Measurements from ENCODE around the gene HUWE1.

The HUWE1 gene

DNA sequence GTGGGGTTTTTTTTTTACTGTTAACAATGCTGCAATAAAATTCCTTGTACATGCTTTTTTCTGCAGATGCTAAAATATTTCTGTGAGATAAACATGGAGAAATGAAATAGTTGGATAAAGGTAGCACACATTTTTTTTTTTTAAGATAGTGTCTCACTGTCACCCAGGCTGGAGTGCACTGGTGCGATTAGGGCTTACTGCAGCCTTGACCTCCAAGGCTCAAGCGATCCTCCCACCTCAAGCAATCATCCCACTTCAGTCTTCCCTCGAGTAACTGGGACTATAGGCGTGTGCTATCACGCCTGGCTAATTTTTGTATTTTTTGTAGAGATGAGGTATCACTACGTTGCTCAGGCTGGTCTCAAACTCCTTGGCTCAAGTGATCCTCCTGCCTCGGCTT lies 1.8 kb upstream of the HUWE1 start:
- no peak for DNase-seq
- ATAC-seq: no peak

- no peak for ATAC-seq
- no peak for DNase-seq
These were observed 808 bp downstream of the HUWE1 start for GRCh38 chrX:53685711-53686110.

- DNase-seq (no peak), ATAC-seq (no peak)
These were observed 1.9 kb downstream of the HUWE1 start for GRCh38 chrX:53684415-53685192.

- DNase-seq: peak; percentile 86
- peak; percentile 83 for ATAC-seq
These were observed 2.7 kb downstream of the HUWE1 start for GRCh38 chrX:53683556-53684414.

GRCh38 chrX:53682885-53683555 lies 3.5 kb downstream of the HUWE1 start:
- peak; percentile 29 for DNase-seq
- ATAC-seq: no peak

GRCh38 chrX:53681661-53682060 lies 4.9 kb downstream of the HUWE1 start:
- DNase-seq: peak; percentile 10
- no peak for ATAC-seq

DNA sequence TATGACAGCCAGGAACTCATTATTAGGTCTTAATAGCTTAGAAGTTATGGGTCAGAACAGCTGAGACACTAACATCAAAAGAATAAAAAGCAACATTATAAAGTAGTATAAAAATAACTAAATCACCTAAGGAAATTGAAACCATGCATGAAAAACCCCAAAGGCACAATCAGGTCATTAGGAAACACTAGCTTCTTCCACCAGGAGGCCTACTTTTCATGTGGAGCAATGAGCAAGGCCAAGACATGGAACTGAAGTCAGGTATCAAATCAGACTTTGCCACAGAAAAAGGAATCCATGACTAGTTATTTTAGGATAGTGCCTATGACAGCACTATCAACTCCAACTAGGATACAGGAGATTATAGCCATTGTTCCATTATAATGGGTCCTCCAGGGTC lies 7.9 kb downstream of the HUWE1 start:
- ATAC-seq: no peak
- no peak for DNase-seq

DNA sequence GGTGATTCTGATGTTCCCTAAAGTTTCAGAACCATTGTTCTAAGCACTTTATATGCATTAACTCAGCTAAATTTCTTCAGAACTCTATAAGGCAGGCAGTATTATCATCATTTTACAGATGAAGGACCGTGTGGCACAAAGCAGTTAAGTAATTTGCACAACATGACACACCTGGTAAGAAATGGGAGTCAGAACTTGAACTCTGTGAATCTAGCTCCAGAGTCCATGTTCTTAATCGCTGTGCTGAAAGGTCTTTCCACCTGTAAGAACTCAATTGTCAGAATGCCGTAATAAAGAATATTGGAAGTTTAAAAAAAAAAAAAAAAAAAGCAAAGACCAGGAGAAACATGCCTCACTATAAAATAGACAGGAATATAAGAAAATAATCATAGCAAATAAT lies 9.2 kb downstream of the HUWE1 start:
- no peak for ATAC-seq
- no peak for DNase-seq

DNA sequence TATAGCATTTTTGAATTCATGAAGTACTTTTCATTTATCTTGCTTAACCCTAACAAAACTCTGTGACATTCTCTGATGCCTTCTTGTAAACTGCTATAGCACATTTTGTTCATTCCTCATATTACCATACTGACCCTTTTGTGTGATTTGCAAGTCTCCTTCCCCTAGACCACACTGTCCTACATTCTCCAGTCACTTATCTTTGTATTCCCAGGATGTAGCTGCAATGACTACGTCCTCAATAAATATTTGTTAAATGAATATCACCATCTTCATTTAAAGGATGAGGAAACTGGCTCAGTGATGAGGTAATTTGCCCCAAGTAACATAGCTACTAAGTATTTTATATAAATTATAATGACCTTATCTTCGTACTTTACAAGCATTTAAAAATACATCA lies 11.9 kb downstream of the HUWE1 start:
- ATAC-seq (no peak), DNase-seq (no peak)

DNA sequence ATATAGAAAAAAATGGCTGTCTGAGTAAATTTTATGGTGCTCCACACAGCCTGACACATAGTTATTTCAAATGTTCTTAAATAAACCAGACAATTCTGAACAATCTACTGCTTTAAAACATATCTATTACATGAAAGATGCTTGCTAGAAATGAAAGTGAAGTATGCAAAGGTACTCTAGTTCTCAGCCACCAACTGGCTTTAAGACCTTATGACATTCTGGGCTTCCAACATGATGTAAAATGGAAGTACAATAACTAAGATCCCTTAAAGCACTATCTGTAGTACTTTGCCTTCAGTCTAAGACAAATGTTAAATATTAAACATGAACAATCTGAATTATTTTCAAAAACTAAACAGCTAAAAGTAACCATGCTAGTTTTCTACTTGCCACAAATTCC lies 17.3 kb downstream of the HUWE1 start:
- no peak for ATAC-seq
- DNase-seq: no peak

- no peak for ATAC-seq
- DNase-seq: no peak
These were observed 20.3 kb downstream of the HUWE1 start for GRCh38 chrX:53666171-53666570.

- ATAC-seq: no peak
- DNase-seq: no peak
These were observed 26.5 kb downstream of the HUWE1 start for GRCh38 chrX:53660004-53660403.

DNA sequence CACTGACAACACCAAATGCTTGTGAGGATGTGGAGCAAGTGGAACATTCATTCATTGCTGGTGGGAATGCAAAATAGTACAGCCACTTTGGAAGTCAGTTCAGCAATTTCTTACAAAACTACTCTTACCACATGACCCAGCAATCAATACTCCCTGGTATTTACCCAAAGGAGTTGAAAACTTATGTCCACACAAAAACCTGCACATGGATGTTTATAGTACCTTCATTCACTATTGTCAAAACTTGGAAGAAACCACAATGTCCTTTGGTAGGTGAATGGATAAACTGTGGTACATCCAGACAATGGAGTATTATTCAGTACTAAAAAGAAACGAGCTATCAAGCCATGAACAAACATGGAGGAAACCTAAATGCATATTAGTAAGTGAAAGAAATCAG lies 27.5 kb downstream of the HUWE1 start:
- no peak for ATAC-seq
- DNase-seq: no peak

GRCh38 chrX:53656845-53657244 lies 29.7 kb downstream of the HUWE1 start:
- ATAC-seq (no peak), DNase-seq (no peak)

- ATAC-seq (no peak), DNase-seq (no peak)
These were observed 32.1 kb downstream of the HUWE1 start for GRCh38 chrX:53654376-53654775.

GRCh38 chrX:53644751-53645150 lies 41.8 kb downstream of the HUWE1 start:
- DNase-seq: no peak
- ATAC-seq: no peak

DNA sequence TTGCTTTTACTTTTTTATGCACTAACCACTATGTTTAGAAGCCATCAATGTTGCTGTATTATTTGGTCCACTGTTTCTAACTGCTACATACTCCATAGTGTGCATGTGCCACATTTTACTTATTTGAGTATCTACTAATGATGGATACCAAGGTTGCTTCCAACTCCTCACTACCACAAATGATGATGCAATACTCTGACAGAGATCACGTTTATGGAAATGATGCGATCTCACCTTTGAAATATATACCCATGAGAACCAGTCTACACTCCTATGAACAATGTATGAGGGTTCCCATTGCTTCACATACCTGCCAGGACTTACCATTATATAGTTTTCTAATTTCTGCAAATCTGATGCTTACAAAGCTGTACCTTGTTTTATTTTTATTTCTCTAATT lies 44.2 kb downstream of the HUWE1 start:
- ATAC-seq: no peak

DNA sequence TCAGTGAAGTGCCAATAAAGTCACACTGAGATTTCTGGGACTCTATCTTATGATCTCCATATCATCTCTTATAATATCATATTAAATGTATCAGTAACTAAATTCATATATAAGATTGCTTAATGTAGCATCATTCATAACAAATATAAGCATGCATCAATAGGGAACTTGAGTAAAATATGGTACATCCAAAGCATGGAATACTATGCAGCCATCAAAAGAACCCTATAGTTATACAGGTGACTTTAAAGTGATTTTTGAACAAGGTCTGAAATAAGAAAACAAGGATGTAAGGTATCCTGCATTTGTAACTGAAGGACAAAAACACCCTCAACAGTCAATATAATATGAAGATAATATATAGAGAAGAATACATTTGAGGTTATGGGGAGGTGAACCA lies 47.3 kb downstream of the HUWE1 start:
- ATAC-seq: no peak
- DNase-seq: no peak

More for the DNA sequence above, 44.2 kb downstream of the HUWE1 start:
- DNase-seq: no peak

- ATAC-seq: no peak
- DNase-seq: no peak
These were observed 49.0 kb downstream of the HUWE1 start for GRCh38 chrX:53637479-53637878.

DNA sequence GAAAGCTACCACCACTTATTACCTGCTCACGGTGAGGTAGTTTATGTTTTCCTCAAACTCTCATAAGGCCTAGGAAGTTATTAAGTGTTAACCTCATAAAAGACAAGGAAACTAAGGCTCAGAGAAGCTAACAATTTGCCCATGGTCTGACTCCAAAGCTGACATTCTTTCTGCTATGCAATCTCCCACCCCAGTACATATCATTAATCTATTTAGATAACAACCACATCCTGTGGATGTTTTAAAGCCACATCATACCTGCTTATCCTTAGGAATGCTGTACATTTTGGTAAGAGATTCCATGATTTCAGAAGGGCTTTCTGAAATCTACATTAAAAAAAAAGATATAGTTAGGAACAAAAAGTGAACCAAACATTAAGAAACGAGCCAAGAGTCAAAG lies 55.4 kb downstream of the HUWE1 start:
- ATAC-seq: no peak
- no peak for DNase-seq

DNA sequence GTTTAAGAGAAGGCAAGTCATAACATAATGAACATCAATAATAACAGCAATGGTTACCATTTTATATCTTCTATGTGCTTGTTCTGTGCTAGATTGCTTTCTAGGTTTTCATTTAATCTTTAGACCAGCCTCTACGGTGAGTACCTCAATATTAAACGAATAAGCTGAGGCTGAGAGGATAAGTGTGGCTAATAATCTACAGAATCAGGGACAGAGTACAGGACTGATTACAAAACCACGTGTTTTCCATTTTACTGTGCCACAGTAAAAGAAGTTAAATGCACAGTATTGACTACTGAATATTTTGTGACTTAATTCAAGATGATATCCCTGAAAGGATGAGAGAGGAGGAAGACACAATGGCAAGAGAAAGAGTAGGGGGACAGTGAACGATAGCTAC lies 56.3 kb downstream of the HUWE1 start:
- ATAC-seq: no peak
- DNase-seq: no peak

GRCh38 chrX:53622431-53622830 lies 64.1 kb downstream of the HUWE1 start:
- no peak for ATAC-seq
- no peak for DNase-seq

DNA sequence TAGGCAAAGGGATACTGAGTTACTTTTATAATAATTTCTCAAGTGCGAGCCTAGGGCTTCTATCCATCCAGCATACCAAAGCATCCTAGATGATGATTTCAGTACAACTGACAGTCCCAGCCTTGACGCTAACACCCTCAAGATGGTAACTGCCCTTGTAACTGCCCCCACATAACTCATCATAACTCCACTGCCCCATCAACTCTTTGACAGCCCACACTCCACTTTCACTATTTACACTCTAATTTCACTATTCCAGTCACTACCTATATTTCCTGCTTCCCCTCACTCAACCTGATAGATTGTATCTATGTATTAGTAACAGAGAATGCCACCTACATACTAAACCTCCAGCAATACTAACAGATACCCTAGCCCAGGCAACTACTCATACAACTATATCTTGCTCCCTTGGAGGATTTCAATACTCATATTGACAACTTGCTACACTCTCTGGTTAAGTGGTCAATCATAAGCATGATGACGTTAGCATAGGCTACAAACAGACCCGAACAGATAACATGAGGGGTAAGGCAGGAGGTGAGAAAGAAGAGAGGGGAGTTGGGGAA lies 65.0 kb downstream of the HUWE1 start:
- DNase-seq (no peak), ATAC-seq (no peak)
